H9 (cell line): ENCODE data around the gene PERP. TPM values are rescaled to one million over a fixed set of nuclear protein-coding genes. Genes with fewer than 3 reads are reported as not detected.

Source experiments
- DNase-seq: peaks from one replicate; pipeline ENCODE4 v3.0.0-alpha.2; 2017
- H2AFZ ChIP-seq: one replicate; pipeline ENCODE4 v1.6.1; 2013; ENCODE audit warnings: mild to moderate bottlenecking, low read length, control low read depth, moderate library complexity
- H2AK5ac ChIP-seq: 2 replicates; pipeline ENCODE4 v1.6.1; 2013; ENCODE audit warnings: low read length, control low read depth, mixed read lengths; ENCODE audit not compliant: insufficient read length
- H2BK120ac ChIP-seq: one replicate; pipeline ENCODE4 v1.6.1; 2013; ENCODE audit warnings: low read depth, mild to moderate bottlenecking, low read length, control low read depth, inconsistent platforms; ENCODE audit not compliant: poor library complexity, severe bottlenecking
- H2BK12ac ChIP-seq: 2 replicates; pipeline ENCODE4 v1.6.1; 2013; ENCODE audit warnings: low read length, control low read depth, mixed read lengths, low read depth; ENCODE audit not compliant: insufficient read length
- H2BK15ac ChIP-seq: 2 replicates; pipeline ENCODE4 v1.6.1; 2013; ENCODE audit warnings: low read depth, low read length, control low read depth
- H2BK20ac ChIP-seq: one replicate; pipeline ENCODE4 v1.6.1; 2013; ENCODE audit warnings: low read depth, mild to moderate bottlenecking, low read length, control low read depth, inconsistent platforms; ENCODE audit not compliant: poor library complexity, severe bottlenecking
- H2BK5ac ChIP-seq: 2 replicates; pipeline ENCODE4 v1.6.1; 2013; ENCODE audit warnings: low read length, control low read depth, mixed read lengths; ENCODE audit not compliant: insufficient read length
- H3K14ac ChIP-seq: 2 replicates; pipeline ENCODE4 v1.6.1; 2013; ENCODE audit warnings: low read length, control low read depth; ENCODE audit not compliant: insufficient read depth
- H3K18ac ChIP-seq: 2 replicates; pipeline ENCODE4 v1.6.1; 2013; ENCODE audit warnings: low read depth, mild to moderate bottlenecking, mixed read lengths, low read length, control low read depth; ENCODE audit not compliant: insufficient read length
- H3K23ac ChIP-seq: 2 replicates; pipeline ENCODE4 v1.6.1; 2013; ENCODE audit warnings: low read length, control low read depth, mixed read lengths, low read depth; ENCODE audit not compliant: insufficient read length
- H3K23me2 ChIP-seq: 2 replicates; pipeline ENCODE4 v1.6.1; 2013; ENCODE audit warnings: low read depth, mild to moderate bottlenecking, mixed read lengths, low read length, control low read depth; ENCODE audit not compliant: insufficient read length, poor library complexity, severe bottlenecking
- H3K27ac ChIP-seq: 2 replicates; pipeline ENCODE4 v1.5.1; 2013; ENCODE audit warnings: low read length, control low read depth, mixed read lengths, low read depth; ENCODE audit not compliant: insufficient read length
- H3K27me3 ChIP-seq: 2 replicates; pipeline ENCODE4 v1.6.1; 2013; ENCODE audit warnings: low read length, control low read depth, inconsistent platforms; ENCODE audit not compliant: insufficient read depth
- H3K4ac ChIP-seq: 2 replicates; pipeline ENCODE4 v1.6.1; 2013; ENCODE audit warnings: low read depth, mild to moderate bottlenecking, control low read depth, inconsistent platforms, low read length, moderate library complexity
- H3K4me1 ChIP-seq: 2 replicates; pipeline ENCODE4 v1.6.1; 2013; ENCODE audit warnings: low read length, control low read depth, inconsistent platforms; ENCODE audit not compliant: insufficient read depth
- H3K4me2 ChIP-seq: 2 replicates; pipeline ENCODE4 v1.6.1; 2013; ENCODE audit warnings: low read length, control low read depth, mixed read lengths; ENCODE audit not compliant: insufficient read length, insufficient read depth
- H3K56ac ChIP-seq: 2 replicates; pipeline ENCODE4 v1.6.1; 2013; ENCODE audit warnings: low read depth, mild to moderate bottlenecking, mixed read lengths, low read length, control low read depth; ENCODE audit not compliant: insufficient read length
- H3K79me1 ChIP-seq: 2 replicates; pipeline ENCODE4 v1.6.1; 2013; ENCODE audit warnings: low read depth, mild to moderate bottlenecking, moderate library complexity, low read length, control low read depth, inconsistent platforms; ENCODE audit not compliant: insufficient read depth, poor library complexity, severe bottlenecking
- H3K79me2 ChIP-seq: 2 replicates; pipeline ENCODE4 v1.6.1; 2013; ENCODE audit warnings: low read length, control low read depth, inconsistent platforms; ENCODE audit not compliant: insufficient read depth
- H3K9ac ChIP-seq: 2 replicates; pipeline ENCODE4 v1.6.1; 2013; ENCODE audit warnings: low read length, control low read depth, mixed read lengths; ENCODE audit not compliant: insufficient read length; ENCODE audit errors: extremely low read depth
- H3K9me3 ChIP-seq: one replicate; pipeline ENCODE4 v1.6.1; 2013; ENCODE audit warnings: low read depth, low read length, inconsistent platforms; ENCODE audit not compliant: control insufficient read depth
- H3T11ph ChIP-seq: one replicate; pipeline ENCODE4 v1.6.1; 2013; ENCODE audit warnings: mild to moderate bottlenecking, low read length, control low read depth, inconsistent platforms
- H4K20me1 ChIP-seq: one replicate; pipeline ENCODE4 v1.6.1; 2013; ENCODE audit not compliant: control insufficient read depth, insufficient read length, insufficient read depth
- H4K5ac ChIP-seq: 2 replicates; pipeline ENCODE4 v1.6.1; 2013; ENCODE audit warnings: low read depth, mild to moderate bottlenecking, mixed read lengths, low read length, control low read depth; ENCODE audit not compliant: insufficient read length
- H4K8ac ChIP-seq: replicated peaks from 2 replicates; pipeline ENCODE4 v1.6.1; 2013; ENCODE audit warnings: low read length, control low read depth, mixed read lengths, low read depth; ENCODE audit not compliant: insufficient read length
- H4K91ac ChIP-seq: 2 replicates; pipeline ENCODE4 v1.6.1; 2013; ENCODE audit warnings: low read depth, mild to moderate bottlenecking, moderate library complexity, mixed read lengths, low read length, control low read depth; ENCODE audit not compliant: insufficient read length
- H3K27ac Mint-ChIP-seq, 3 experiments: 2 replicates in 2 of 3; 3 replicates in 1 of 3; pipeline ENCODE4 v1.8.0; 2020 to 2021; ENCODE audit warnings: mixed read lengths in 3 of 3, mild to moderate bottlenecking in 1 of 3, moderate library complexity in 1 of 3
- H3K27me3 Mint-ChIP-seq: 2 replicates; pipeline ENCODE4 v1.8.0; 2021; ENCODE audit warnings: low read depth, mild to moderate bottlenecking, moderate library complexity, mixed read lengths
- H3K36me3 Mint-ChIP-seq, 3 experiments: 2 replicates in 2 of 3; 3 replicates in 1 of 3; pipeline ENCODE4 v1.8.0; 2020 to 2021; ENCODE audit warnings: low read depth in 3 of 3, mixed read lengths in 3 of 3; ENCODE audit not compliant: insufficient read depth in 1 of 3
- H3K4me1 Mint-ChIP-seq, 2 experiments: 2 replicates each; pipeline ENCODE4 v1.8.0; 2020; ENCODE audit warnings: mixed read lengths in 2 of 2
- H3K4me3 Mint-ChIP-seq, 2 experiments: 2 replicates in 1 of 2; 3 replicates in 1 of 2; pipeline ENCODE4 v1.8.0; 2020 to 2021; ENCODE audit warnings: mild to moderate bottlenecking in 2 of 2, mixed read lengths in 2 of 2, moderate library complexity in 1 of 2
- H3K9me3 Mint-ChIP-seq, 2 experiments: 2 replicates in 1 of 2; 3 replicates in 1 of 2; pipeline ENCODE4 v1.8.0; 2020; ENCODE audit warnings: mild to moderate bottlenecking in 2 of 2, mixed read lengths in 2 of 2, moderate library complexity in 1 of 2
- WGBS: extraction: QIAGEN DNeasy Blood & Tissue Kit; methylation state at CpG from one replicate; pipeline ENCODE4 v1.1.7; 2013; ENCODE audit warnings: missing lambda C conversion rate, low lambda C conversion rate, mixed read lengths; ENCODE audit not compliant: insufficient read length; ENCODE audit errors: extremely low coverage; 5-methylcytosine and 5-hydroxymethylcytosine counted together
- total RNA-seq: library from RNA; stranded (reverse); gene quantifications from 2 replicates; pipeline ENCODE4 v1.2.1, GENCODE V29; 2021
- TF ChIP-seq, protein P1 (sequence below): fragments of 200-600 bp; sonication (generic); conservative IDR thresholded peaks from 3 replicates; pipeline ENCODE4 v1.8.0; 2021; ENCODE audit warnings: antibody characterized with exemption, mild to moderate bottlenecking

The PERP gene
- total RNA-seq, 1 experiment from 2014 or later, result 28.7 TPM

GRCh38 chr6:138084904-138085838 lies 22.0 kb downstream of the PERP start:
- no peaks in the 10 kb centered on the region for H4K20me1 ChIP-seq
- no CpG with 5 or more reads among the region's 10 CpGs for WGBS
- H3K4me2 ChIP-seq, result no peak overlapping the region
- no peak overlapping the region for H2BK15ac ChIP-seq
- H3K23me2 ChIP-seq, result no peaks in the 10 kb centered on the region
- Mint-ChIP-seq H3K36me3 (peaks cover 0 to 2% (median under 1%) of the 10 kb centered on the region in 3 experiments; a peak in 3 of 7 replicates), H3K4me3 (no peak overlapping the region), H3K9me3 (peaks cover 11% of the 10 kb centered on the region in 2 experiments), H3K27ac (peak overlapping the region in 1 of 3 experiments; percentile 55; a peak in 1 of 7 replicates), H3K27me3 (no peaks in the 10 kb centered on the region; the same call in 1 of the 2 replicates), H3K4me1 (peaks cover 23 to 24% of the 10 kb centered on the region in 2 experiments)
- H2BK5ac ChIP-seq, result no peak overlapping the region
- H3K14ac ChIP-seq, result no peak overlapping the region
- no peak overlapping the region for H4K5ac ChIP-seq
- H4K8ac ChIP-seq, result no peak overlapping the region
- no peak overlapping the region for H3K4ac ChIP-seq
- TF ChIP-seq, protein P1, sequence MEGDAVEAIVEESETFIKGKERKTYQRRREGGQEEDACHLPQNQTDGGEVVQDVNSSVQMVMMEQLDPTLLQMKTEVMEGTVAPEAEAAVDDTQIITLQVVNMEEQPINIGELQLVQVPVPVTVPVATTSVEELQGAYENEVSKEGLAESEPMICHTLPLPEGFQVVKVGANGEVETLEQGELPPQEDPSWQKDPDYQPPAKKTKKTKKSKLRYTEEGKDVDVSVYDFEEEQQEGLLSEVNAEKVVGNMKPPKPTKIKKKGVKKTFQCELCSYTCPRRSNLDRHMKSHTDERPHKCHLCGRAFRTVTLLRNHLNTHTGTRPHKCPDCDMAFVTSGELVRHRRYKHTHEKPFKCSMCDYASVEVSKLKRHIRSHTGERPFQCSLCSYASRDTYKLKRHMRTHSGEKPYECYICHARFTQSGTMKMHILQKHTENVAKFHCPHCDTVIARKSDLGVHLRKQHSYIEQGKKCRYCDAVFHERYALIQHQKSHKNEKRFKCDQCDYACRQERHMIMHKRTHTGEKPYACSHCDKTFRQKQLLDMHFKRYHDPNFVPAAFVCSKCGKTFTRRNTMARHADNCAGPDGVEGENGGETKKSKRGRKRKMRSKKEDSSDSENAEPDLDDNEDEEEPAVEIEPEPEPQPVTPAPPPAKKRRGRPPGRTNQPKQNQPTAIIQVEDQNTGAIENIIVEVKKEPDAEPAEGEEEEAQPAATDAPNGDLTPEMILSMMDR, result no peak
- no peak overlapping the region for H2BK20ac ChIP-seq
- H3K4me1 ChIP-seq, result no peaks in the 10 kb centered on the region; the same call in 1 of the 2 replicates
- H3T11ph ChIP-seq, result no peak overlapping the region
- no peak overlapping the region for H2AK5ac ChIP-seq
- no peaks in the 10 kb centered on the region for H3K79me2 ChIP-seq
- H3K9ac ChIP-seq, result no peak overlapping the region
- no peaks in the 10 kb centered on the region for H3K79me1 ChIP-seq
- H4K91ac ChIP-seq, result no peak overlapping the region
- no peak overlapping the region for H3K23ac ChIP-seq
- no peak overlapping the region for H3K18ac ChIP-seq
- H2BK12ac ChIP-seq, result no peak overlapping the region
- no peaks in the 10 kb centered on the region for H3K9me3 ChIP-seq
- no peaks in the 10 kb centered on the region for H3K27me3 ChIP-seq
- no peak overlapping the region for H2AFZ ChIP-seq
- no peak overlapping the region for H3K56ac ChIP-seq
- H2BK120ac ChIP-seq, result no peak overlapping the region
- no peak for DNase-seq
- H3K27ac ChIP-seq, result no peak overlapping the region
